CD4-positive, alpha-beta T cell treated with Interleukin-10 for 1 hour (primary cell): ENCODE measurements around the gene GRIA1.
"Not testable (repeated sequence)": the region's sequence is repeated elsewhere in the genome, so short reads cannot be mapped to it uniquely, and the experiment has no call there.

Experiments used
- DNase-seq: peaks from one replicate; pipeline ENCODE4 v3.0.0-alpha.2; 2020

The GRIA1 gene

GRCh38 chr5:153671653-153672346, 181.3 kb downstream of the GRIA1 start:
- no peak for DNase-seq

- no peak for DNase-seq
These were observed 182.0 kb downstream of the GRIA1 start for GRCh38 chr5:153672347-153673090.

DNA sequence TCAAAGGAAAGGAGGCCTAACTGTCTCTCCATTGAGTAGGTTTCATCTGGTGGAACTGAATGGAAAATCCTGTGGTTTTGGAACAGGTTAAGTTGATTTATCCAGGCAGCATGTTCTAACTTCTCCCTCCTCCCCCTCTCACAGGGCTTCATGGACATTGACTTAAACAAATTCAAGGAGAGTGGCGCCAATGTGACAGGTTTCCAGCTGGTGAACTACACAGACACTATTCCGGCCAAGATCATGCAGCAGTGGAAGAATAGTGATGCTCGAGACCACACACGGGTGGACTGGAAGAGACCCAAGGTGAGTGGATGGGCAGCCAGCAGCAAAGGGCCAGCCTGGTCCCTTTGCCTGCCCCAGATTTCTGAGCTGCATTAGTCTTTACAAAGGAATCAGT, 183.9 kb downstream of the GRIA1 start:
- DNase-seq, result no peak

- DNase-seq, result no peak
These were observed 185.9 kb downstream of the GRIA1 start for GRCh38 chr5:153676406-153676805.

- DNase-seq, result no peak
These were observed 186.4 kb downstream of the GRIA1 start for GRCh38 chr5:153676821-153677220.

GRCh38 chr5:153678617-153679329, 188.3 kb downstream of the GRIA1 start:
- no peak for DNase-seq

- DNase-seq, result no peak
These were observed 199.8 kb downstream of the GRIA1 start for GRCh38 chr5:153690236-153690635.

GRCh38 chr5:153696256-153696655, 205.8 kb downstream of the GRIA1 start:
- no peak for DNase-seq

DNA sequence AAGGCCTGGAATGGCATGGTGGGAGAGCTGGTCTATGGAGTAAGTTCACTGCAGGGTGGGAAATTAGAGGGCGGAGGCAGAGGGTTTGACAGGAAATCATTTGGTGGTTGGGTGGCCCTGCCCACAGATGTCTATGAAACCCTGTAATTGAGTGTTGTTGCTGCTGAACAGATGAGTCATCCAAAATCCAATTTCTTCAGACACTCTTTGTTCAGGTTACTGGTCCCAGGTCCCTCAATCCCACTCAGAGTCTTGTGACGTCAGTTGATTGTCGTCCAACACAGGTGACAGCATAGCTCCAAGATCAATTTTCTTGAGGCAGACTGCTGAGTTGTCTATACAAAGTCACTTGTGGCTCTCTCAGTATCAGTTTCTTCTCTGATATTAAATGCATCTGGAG, 208.6 kb downstream of the GRIA1 start:
- no peak for DNase-seq

- no peak for DNase-seq
These were observed 210.5 kb downstream of the GRIA1 start for GRCh38 chr5:153700940-153701339.

DNA sequence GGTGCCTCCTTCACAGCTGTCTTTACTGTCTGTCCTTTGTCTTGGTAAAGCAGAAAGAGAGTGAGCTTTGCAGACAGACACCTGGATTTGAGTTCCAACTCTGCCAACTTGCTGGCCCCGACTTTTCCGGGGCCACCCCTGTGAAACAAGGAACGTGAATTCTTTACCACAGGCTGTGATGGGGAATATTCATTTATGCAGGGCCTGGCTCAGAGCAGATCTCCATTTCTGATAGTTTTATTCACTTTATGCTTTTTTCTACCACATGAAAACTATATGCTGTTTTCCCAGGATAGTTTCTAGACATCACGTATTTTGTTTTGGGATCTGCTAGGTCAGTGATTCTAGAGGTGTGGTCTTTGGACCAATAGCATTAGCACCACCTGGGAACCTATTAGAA, 211.8 kb downstream of the GRIA1 start:
- no peak for DNase-seq

GRCh38 chr5:153704110-153704509, 213.6 kb downstream of the GRIA1 start:
- DNase-seq, result no peak

DNA sequence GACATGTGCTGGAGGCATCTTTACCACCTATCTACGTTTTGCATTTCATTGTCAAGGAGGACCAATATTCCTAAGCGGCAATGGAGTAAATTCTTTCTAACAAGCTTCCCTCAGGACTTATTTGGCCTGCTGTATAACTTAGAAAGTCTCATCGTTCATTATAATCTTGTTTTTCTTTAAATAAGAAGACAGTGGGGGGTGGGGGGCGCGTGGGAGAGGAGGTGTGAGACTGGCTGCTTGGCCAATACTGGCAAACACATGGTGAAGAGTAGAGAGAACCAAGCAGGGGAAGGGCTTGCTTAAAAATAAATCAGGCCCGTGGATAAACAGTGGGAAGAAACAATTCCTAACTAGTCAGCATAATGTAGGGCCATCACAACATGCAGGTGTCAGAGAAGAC, 217.2 kb downstream of the GRIA1 start:
- DNase-seq, result no peak

DNA sequence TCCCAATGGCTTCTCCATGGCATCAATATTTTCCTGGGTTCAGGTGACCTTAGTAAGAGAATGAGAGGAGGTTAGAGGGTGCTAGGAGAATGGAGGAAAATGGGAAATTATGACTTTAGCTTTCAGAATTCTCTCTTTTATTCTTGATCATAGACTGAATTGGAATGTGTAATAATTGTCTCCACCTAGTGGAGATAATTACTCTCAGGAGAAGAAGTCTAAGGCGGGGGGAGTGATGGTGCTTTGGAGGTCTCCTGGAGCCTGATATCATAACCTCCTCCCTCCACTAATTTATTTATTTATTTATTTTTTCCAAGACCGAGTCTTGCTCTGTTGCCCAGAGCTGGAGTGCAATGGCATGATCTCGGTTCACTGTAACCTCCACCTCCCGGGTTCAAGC, 221.3 kb downstream of the GRIA1 start:
- DNase-seq, result no peak

GRCh38 chr5:153712946-153713345, 222.5 kb downstream of the GRIA1 start:
- no peak for DNase-seq

DNA sequence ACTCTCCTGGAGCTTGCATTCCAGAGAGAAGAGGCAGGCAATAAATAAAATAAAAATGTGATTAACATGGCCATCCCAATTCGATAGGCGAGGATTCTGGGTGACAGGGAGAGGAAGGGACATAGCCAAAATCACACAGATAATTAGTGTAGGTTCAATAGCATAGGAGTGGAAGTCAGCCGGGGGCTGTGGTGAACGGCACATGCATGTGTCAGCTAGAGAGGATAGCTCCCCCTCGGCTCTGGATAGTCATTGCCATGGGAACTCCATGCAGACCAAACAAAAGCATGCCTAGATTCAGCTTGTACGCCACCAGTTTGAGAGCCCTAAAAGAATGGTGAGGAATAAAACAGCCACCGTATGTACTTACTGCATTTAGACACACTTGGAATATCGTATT, 223.5 kb downstream of the GRIA1 start:
- no peak for DNase-seq

- DNase-seq, result no peak
These were observed 224.3 kb downstream of the GRIA1 start for GRCh38 chr5:153714798-153715197.

DNA sequence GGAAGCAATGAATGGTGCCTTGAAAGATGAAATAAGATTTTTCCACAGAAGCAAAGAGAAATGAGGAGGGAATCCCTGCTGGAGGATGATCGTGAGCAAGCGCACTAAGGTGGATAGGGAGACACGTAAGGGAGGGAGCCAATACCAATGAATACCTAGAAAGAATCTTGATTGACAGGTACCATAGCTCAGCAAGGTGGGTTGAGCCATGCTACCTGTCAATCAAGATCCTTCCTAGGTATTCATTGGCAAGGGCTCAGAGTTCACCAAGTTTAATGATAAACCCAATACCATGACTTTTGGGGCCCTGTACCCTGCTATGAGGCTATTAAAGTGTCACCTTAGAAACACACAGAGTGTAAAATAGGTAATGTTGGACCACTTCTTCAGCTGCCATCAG, 226.8 kb downstream of the GRIA1 start:
- no peak for DNase-seq

DNA sequence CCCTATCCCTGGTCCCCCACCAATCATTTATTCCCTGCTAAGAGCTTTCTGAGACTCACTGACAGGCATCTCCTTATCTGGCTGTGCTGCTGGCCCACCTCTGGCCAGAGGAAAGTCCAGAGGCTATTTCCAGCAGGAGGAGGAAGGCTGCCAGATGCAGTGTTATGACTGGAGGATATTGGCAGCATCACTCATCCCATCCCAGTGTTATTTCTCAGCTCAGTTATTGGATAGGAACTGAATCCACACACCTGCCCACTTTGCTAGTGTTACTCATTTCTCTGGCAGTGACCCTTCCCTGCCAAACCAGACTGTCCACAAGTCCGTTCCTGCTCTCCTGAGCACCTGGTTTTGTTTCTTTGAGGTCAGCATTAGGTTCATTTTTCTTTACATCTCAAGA, 228.2 kb downstream of the GRIA1 start:
- DNase-seq, result no peak

- no peak for DNase-seq
These were observed 228.9 kb downstream of the GRIA1 start for GRCh38 chr5:153719324-153719723.

GRCh38 chr5:153723022-153723610, 232.6 kb downstream of the GRIA1 start:
- not testable (repeated sequence) for DNase-seq

DNA sequence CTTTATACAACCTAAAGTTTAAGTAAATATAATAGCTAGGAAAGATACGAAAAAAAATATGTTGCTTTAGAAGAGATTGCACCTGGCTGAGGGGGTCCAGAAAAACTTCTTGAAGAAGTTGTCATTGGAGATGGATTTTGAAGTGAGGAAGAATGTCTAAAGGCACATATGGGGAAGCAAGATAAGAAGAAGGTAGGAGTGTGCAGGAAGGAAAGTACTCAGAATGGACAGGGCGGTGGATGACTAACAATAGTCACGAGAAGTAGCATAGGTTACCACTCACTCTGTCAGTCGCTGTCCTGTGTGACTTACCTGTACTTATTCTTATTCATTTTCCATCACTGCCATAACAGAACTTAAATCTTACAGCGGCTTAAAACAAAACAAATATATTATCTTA, 251.6 kb downstream of the GRIA1 start:
- no peak for DNase-seq

- no peak for DNase-seq
These were observed 254.3 kb downstream of the GRIA1 start for GRCh38 chr5:153744751-153745150.
